Stimulated activated naive B cell treated with anti-CD40 and anti-IgM and Interleukin-4, amounts not matched to agents 10 μg/mL and 1 μg/mL and 100 μg/mL, for 72 hours (primary cell): ENCODE data around the gene FARP1.
"Not testable (repeated sequence)": the region's sequence is repeated elsewhere in the genome, so short reads cannot be mapped to it uniquely, and the experiment has no call there.

Experiments used
- ATAC-seq, 2 donors: fragments of 150-1000 bp; cut with Tn5 transposase; replicated peaks; 2 replicates each; pipeline ENCODE4 v1.10.0; 2021; ENCODE audit warnings: moderate library complexity in 1 of 2
- DNase-seq: peaks from one replicate; pipeline ENCODE4 v3.0.0; 2021
- H3K27ac Mint-ChIP-seq: one replicate; pipeline ENCODE4 v1.8.0; 2022; ENCODE audit warnings: mild to moderate bottlenecking, mixed read lengths
- H3K27me3 Mint-ChIP-seq, 2 donors: one replicate each; pipeline ENCODE4 v1.8.0; 2022; ENCODE audit warnings: mixed read lengths in 2 of 2
- H3K36me3 Mint-ChIP-seq, 2 donors: one replicate each; pipeline ENCODE4 v1.8.0; 2022; ENCODE audit warnings: mixed read lengths in 2 of 2, mild to moderate bottlenecking in 1 of 2
- H3K4me1 Mint-ChIP-seq, 2 donors: one replicate each; pipeline ENCODE4 v1.8.0; 2022; ENCODE audit warnings: mixed read lengths in 2 of 2, mild to moderate bottlenecking in 1 of 2
- H3K4me3 Mint-ChIP-seq, 2 donors: one replicate each; pipeline ENCODE4 v1.8.0; 2022; ENCODE audit warnings: mild to moderate bottlenecking in 2 of 2, mixed read lengths in 2 of 2, moderate library complexity in 1 of 2
- H3K9me3 Mint-ChIP-seq, 2 donors: one replicate each; pipeline ENCODE4 v1.8.0; 2022; ENCODE audit warnings: mixed read lengths in 2 of 2, mild to moderate bottlenecking in 1 of 2

FARP1 gene

GRCh38 chr13:98269386-98269785, 126.5 kb downstream of the FARP1 start:
- Mint-ChIP-seq H3K4me3 (no peak overlapping the region), H3K4me1 (no peaks in the 10 kb centered on the region), H3K27me3 (peaks cover 4 to 12% of the 10 kb centered on the region in 2 donors), H3K36me3 (no peaks in the 10 kb centered on the region), H3K27ac (no peak overlapping the region), H3K9me3 (no peaks in the 10 kb centered on the region)
- ATAC-seq (no peak), DNase-seq (no peak)

- H3K36me3 Mint-ChIP-seq: no peaks in the 10 kb centered on the region
- ATAC-seq (no peak), DNase-seq (no peak)
- no peaks in the 10 kb centered on the region for H3K9me3 Mint-ChIP-seq
- no peaks in the 10 kb centered on the region for H3K4me1 Mint-ChIP-seq
- peaks cover 4 to 12% of the 10 kb centered on the region in 2 donors for H3K27me3 Mint-ChIP-seq
- no peak overlapping the region for H3K27ac Mint-ChIP-seq
- no peak overlapping the region for H3K4me3 Mint-ChIP-seq
These were observed 127.9 kb downstream of the FARP1 start for GRCh38 chr13:98270819-98271218.

GRCh38 chr13:98271646-98272045, 128.8 kb downstream of the FARP1 start:
- not testable (repeated sequence) for H3K4me3 Mint-ChIP-seq

GRCh38 chr13:98272549-98272948, 129.7 kb downstream of the FARP1 start:
- H3K36me3 Mint-ChIP-seq: no peaks in the 10 kb centered on the region
- DNase-seq (no peak), ATAC-seq (no peak)
- H3K27me3 Mint-ChIP-seq: peaks cover 4 to 8% of the 10 kb centered on the region in 2 donors
- H3K9me3 Mint-ChIP-seq: no peaks in the 10 kb centered on the region
- H3K4me3 Mint-ChIP-seq: no peak overlapping the region
- no peak overlapping the region for H3K27ac Mint-ChIP-seq
- H3K4me1 Mint-ChIP-seq: no peaks in the 10 kb centered on the region

More at GRCh38 chr13:98271646-98272045, 128.8 kb downstream of the FARP1 start:
- peaks cover 4 to 12% of the 10 kb centered on the region in 2 donors for H3K27me3 Mint-ChIP-seq
- H3K4me1 Mint-ChIP-seq, ATAC-seq, H3K9me3 Mint-ChIP-seq, DNase-seq, H3K36me3 Mint-ChIP-seq: not testable (repeated sequence)
- H3K27ac Mint-ChIP-seq: peak overlapping the region; percentile 38

GRCh38 chr13:98273067-98273823, 130.4 kb downstream of the FARP1 start:
- Mint-ChIP-seq H3K4me1 (peaks cover 0 to 3% of the 10 kb centered on the region in 2 donors), H3K4me3 (no peak overlapping the region), H3K9me3 (no peaks in the 10 kb centered on the region), H3K27ac (no peak overlapping the region), H3K27me3 (peaks cover 6 to 9% of the 10 kb centered on the region in 2 donors), H3K36me3 (no peaks in the 10 kb centered on the region)
- DNase-seq (no peak), ATAC-seq (no peak)

GRCh38 chr13:98273824-98274742, 131.2 kb downstream of the FARP1 start:
- Mint-ChIP-seq H3K36me3 (no peaks in the 10 kb centered on the region), H3K9me3 (no peaks in the 10 kb centered on the region), H3K27ac (no peak overlapping the region), H3K4me1 (peaks cover 0 to 3% of the 10 kb centered on the region in 2 donors), H3K4me3 (no peak overlapping the region), H3K27me3 (peaks cover 6 to 9% of the 10 kb centered on the region in 2 donors)
- no peak for ATAC-seq
- no peak for DNase-seq

GRCh38 chr13:98274921-98275487, 132.1 kb downstream of the FARP1 start:
- no peak for ATAC-seq
- Mint-ChIP-seq H3K27me3 (peaks cover 9 to 10% of the 10 kb centered on the region in 2 donors), H3K4me1 (peaks cover 5 to 6% of the 10 kb centered on the region in 2 donors), H3K4me3 (no peak overlapping the region), H3K27ac (no peak overlapping the region), H3K36me3 (no peaks in the 10 kb centered on the region), H3K9me3 (peaks cover 0 to 2% of the 10 kb centered on the region in 2 donors)
- no peak for DNase-seq

GRCh38 chr13:98275681-98276171, 132.8 kb downstream of the FARP1 start:
- ATAC-seq (no peak), DNase-seq (no peak)
- Mint-ChIP-seq H3K4me3 (no peak overlapping the region), H3K27ac (no peak overlapping the region), H3K36me3 (no peaks in the 10 kb centered on the region), H3K27me3 (peaks cover 9 to 16% of the 10 kb centered on the region in 2 donors), H3K9me3 (peaks cover 0 to 3% of the 10 kb centered on the region in 2 donors), H3K4me1 (peaks cover 10 to 11% of the 10 kb centered on the region in 2 donors)

GRCh38 chr13:98276486-98276885, 133.6 kb downstream of the FARP1 start:
- H3K4me1 Mint-ChIP-seq: peaks cover 10 to 11% of the 10 kb centered on the region in 2 donors
- peaks cover 9 to 16% of the 10 kb centered on the region in 2 donors for H3K27me3 Mint-ChIP-seq
- no peak for DNase-seq
- peaks cover 0 to 3% of the 10 kb centered on the region in 2 donors for H3K9me3 Mint-ChIP-seq
- no peak for ATAC-seq
- H3K27ac Mint-ChIP-seq: no peak overlapping the region
- H3K4me3 Mint-ChIP-seq: no peak overlapping the region
- H3K36me3 Mint-ChIP-seq: no peaks in the 10 kb centered on the region

GRCh38 chr13:98278068-98278724, 135.3 kb downstream of the FARP1 start:
- Mint-ChIP-seq H3K27ac (no peak overlapping the region), H3K4me3 (no peak overlapping the region), H3K36me3 (no peaks in the 10 kb centered on the region), H3K27me3 (peaks cover 9 to 10% of the 10 kb centered on the region in 2 donors), H3K4me1 (peaks cover 10 to 11% of the 10 kb centered on the region in 2 donors), H3K9me3 (peaks cover 0 to 3% of the 10 kb centered on the region in 2 donors)
- ATAC-seq (no peak), DNase-seq (no peak)

- H3K4me3 Mint-ChIP-seq: peak overlapping the region; percentile 43 to 47
- H3K36me3 Mint-ChIP-seq: no peaks in the 10 kb centered on the region
- peak; percentile 50 for DNase-seq
- peaks cover 5 to 10% of the 10 kb centered on the region in 2 donors for H3K27me3 Mint-ChIP-seq
- peak; percentile 93 to 97 for ATAC-seq
- H3K4me1 Mint-ChIP-seq: peaks cover 10 to 11% of the 10 kb centered on the region in 2 donors
- peaks cover 0 to 3% of the 10 kb centered on the region in 2 donors for H3K9me3 Mint-ChIP-seq
- H3K27ac Mint-ChIP-seq: peak overlapping the region; percentile 77
These were observed 136.7 kb downstream of the FARP1 start for GRCh38 chr13:98279473-98280175.

GRCh38 chr13:98280176-98280510, 137.2 kb downstream of the FARP1 start:
- no peak for ATAC-seq
- no peaks in the 10 kb centered on the region for H3K36me3 Mint-ChIP-seq
- peaks cover 10 to 11% of the 10 kb centered on the region in 2 donors for H3K4me1 Mint-ChIP-seq
- DNase-seq: no peak
- peak overlapping the region; percentile 77 for H3K27ac Mint-ChIP-seq
- H3K4me3 Mint-ChIP-seq: peak overlapping the region; percentile 43 to 47
- H3K9me3 Mint-ChIP-seq: peaks cover 0 to 3% of the 10 kb centered on the region in 2 donors
- H3K27me3 Mint-ChIP-seq: peaks cover 5 to 10% of the 10 kb centered on the region in 2 donors

GRCh38 chr13:98284679-98285078, 141.8 kb downstream of the FARP1 start:
- H3K36me3 Mint-ChIP-seq: no peaks in the 10 kb centered on the region
- H3K27me3 Mint-ChIP-seq: peaks cover 0 to 9% of the 10 kb centered on the region in 2 donors
- DNase-seq (no peak), ATAC-seq (no peak)
- peaks cover 0 to 3% of the 10 kb centered on the region in 2 donors for H3K9me3 Mint-ChIP-seq
- no peak overlapping the region for H3K4me3 Mint-ChIP-seq
- no peak overlapping the region for H3K27ac Mint-ChIP-seq
- H3K4me1 Mint-ChIP-seq: peaks cover 7 to 9% of the 10 kb centered on the region in 2 donors
